ENCODE results near the gene ST7.

ST7 gene

DNA sequence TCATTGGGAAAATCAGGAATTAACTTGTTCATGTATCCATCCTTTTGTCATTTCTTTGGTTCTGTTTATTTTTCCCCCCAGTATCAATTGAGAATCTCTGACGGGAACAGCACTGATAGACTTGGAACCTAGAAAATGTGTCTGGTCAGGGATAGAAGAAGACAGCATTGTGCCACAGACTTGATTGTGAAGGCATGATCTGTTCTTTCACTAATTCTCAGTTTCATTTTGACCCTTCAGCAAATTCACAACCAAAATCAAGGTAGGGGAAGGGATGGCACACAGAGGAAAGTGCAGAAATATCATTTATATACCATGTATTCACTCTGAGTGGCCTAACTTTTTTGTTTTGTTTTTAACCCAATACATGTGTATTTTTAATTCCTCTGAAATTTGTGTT lies 262.7 kb downstream of the ST7 start:
- TF ChIP-seq CTCF (conservative IDR thresholded peaks at IDR 0.05; ENCODE audit: control insufficient read depth, insufficient read depth, low read depth, low read length), result no peak
- DNase-seq (ENCODE audit: low read depth), result no peak
- H3K4me3 ChIP-seq (ENCODE audit: control insufficient read depth, low read depth, low read length), result no peak overlapping the region

DNA sequence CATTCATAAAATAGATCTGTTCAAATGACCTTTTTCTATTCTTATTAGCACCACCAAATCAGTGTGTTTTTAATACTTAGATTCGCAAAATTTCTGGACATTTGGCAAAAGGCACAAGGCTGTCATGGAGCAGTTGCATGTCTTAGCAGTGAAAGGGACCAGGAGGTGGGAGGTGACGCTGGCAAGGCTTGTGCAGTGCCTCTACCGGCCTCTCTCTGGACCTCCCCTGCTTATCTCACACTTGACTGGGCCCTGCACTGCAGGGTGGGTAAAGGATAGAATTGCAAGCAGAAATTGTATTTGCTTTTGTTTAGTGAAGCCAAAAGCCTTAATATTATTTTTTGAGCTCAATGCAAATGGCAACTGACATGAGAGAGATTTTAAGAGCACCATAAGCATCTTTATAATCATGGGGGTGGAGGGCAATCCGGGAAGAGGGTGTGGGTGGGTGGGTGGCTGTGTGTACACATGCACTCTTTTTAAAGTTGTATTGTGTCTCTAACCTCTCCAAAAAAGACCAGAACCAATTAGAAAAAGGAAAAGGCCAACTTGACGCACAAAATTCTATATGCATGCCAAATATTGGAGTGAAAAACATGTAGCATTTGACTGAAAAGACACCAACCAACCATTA lies 263.3 kb downstream of the ST7 start:
- no peak for TF ChIP-seq CTCF (conservative IDR thresholded peaks at IDR 0.05; ENCODE audit: control insufficient read depth, insufficient read depth, low read depth, low read length)
- DNase-seq (ENCODE audit: low read depth), result no peak
- no peak overlapping the region for H3K4me3 ChIP-seq (ENCODE audit: control insufficient read depth, low read depth, low read length)

- peak; percentile 74 for DNase-seq (ENCODE audit: low read depth)
- H3K4me3 ChIP-seq (ENCODE audit: control insufficient read depth, low read depth, low read length), result no peak overlapping the region
- no peak for TF ChIP-seq CTCF (conservative IDR thresholded peaks at IDR 0.05; ENCODE audit: control insufficient read depth, insufficient read depth, low read depth, low read length)
Measured at GRCh38 chr7:117217106-117218035, 264.1 kb downstream of the ST7 start.

DNA sequence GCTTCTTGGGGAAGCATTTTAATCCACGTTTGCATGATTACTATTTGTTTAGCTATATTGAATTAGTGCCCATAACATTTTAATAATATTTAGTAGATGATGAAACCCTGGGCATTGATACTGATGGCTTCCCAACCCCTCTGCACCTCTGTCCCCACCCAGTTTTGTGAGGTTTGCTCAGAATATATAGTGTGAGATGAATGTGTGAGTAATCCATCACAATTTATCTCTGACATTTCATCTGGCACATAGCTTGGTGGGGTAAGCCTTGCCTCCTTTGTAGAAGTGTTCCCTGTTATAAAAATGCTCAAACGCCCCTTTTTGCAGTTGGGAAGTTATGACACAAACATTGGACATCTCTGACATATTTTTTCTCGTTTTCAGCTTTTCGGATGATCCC lies 265.4 kb downstream of the ST7 start:
- no peak for TF ChIP-seq CTCF (conservative IDR thresholded peaks at IDR 0.05; ENCODE audit: control insufficient read depth, insufficient read depth, low read depth, low read length)
- no peak for DNase-seq (ENCODE audit: low read depth)
- no peak overlapping the region for H3K4me3 ChIP-seq (ENCODE audit: control insufficient read depth, low read depth, low read length)

DNA sequence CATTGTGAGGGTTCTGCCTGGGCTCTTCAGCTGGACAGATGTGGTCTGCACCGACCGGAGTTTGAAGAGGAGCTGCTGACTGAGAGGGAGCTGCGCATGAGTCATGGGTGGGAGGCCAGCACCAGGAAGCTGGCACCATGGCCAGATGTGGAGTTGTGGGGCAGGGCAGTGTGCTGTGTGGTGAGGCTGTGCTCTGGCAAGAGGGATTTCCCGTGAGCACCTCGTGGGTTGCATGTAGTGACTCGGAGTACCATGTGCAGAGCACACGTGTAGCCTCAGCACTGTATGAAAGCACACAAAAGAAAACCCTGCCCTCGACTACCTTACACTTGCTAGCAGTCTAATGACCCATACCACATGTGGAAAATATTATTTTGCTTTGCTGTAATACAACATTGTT lies 266.2 kb downstream of the ST7 start:
- H3K4me3 ChIP-seq (ENCODE audit: control insufficient read depth, low read depth, low read length), result no peak overlapping the region
- DNase-seq (ENCODE audit: low read depth), result peak; percentile 79

DNA sequence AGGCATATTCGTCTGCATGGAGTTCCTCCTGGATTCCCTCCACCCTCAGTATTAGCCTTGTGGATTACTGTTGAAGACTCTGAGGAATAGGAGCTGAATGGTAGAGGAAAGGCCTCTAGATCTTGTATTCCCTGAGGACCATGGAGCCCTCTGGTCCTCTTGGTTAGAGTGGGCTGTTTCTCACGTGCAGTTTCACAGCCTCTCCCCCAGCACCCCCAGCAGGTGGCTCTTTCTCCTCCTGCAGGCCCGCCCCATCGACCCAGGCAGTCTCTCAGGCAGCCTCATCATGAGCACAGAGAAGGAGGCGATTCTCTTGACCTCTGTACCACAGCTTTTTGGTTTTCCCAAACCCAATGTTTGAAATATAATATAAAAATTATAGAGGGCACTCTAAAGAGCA lies 267.5 kb downstream of the ST7 start:
- no peak for TF ChIP-seq CTCF (conservative IDR thresholded peaks at IDR 0.05; ENCODE audit: control insufficient read depth, insufficient read depth, low read depth, low read length)
- DNase-seq (ENCODE audit: low read depth), result no peak

More for the DNA sequence above, 266.2 kb downstream of the ST7 start:
- no peak for TF ChIP-seq CTCF (conservative IDR thresholded peaks at IDR 0.05; ENCODE audit: control insufficient read depth, insufficient read depth, low read depth, low read length)

More for the DNA sequence above, 267.5 kb downstream of the ST7 start:
- no peak overlapping the region for H3K4me3 ChIP-seq (ENCODE audit: control insufficient read depth, low read depth, low read length)
